ENCODE data around the gene IQCF6.

DNA sequence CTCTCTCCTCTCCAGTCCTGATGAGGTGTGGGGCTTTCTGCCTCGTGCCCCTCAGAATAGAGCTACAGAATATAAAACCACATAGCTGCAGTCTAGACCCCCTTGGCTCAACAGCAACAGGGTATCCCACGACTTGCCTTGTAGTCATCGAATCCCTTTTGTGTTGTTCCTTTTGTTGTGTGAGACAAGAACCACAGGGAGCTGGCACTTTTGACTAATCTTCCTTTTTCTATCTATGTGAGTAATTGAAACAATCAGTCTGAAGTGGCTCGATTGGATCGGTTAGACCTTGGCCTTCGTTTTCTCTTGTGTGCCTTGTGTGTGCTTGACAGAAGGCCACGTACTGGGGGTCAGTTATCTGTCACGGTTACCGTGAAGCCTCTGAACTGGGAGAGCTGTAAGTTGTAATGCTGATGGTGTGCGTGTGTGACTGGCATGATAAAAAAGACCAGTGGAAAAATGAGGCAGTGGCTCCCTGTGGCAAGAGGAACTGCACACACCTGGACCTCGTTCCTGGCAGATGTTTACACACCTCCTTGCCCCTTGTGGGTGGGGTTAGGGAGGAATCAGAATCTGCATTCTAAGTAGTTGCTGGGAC lies 23.2 kb upstream of the IQCF6 start:
- no peak for TF ChIP-seq CREB1 (CRISPR knock-in tag; IDR thresholded peaks at IDR 0.05; ENCODE audit: low read depth)
- TF ChIP-seq EZH2 (IDR thresholded peaks at IDR 0.05; ENCODE audit: low read depth, unreplicated experiment), result no peak
- no peak for TF ChIP-seq EZH2phosphoT487 (IDR thresholded peaks at IDR 0.05; ENCODE audit: unreplicated experiment)
- TF ChIP-seq, protein P1, sequence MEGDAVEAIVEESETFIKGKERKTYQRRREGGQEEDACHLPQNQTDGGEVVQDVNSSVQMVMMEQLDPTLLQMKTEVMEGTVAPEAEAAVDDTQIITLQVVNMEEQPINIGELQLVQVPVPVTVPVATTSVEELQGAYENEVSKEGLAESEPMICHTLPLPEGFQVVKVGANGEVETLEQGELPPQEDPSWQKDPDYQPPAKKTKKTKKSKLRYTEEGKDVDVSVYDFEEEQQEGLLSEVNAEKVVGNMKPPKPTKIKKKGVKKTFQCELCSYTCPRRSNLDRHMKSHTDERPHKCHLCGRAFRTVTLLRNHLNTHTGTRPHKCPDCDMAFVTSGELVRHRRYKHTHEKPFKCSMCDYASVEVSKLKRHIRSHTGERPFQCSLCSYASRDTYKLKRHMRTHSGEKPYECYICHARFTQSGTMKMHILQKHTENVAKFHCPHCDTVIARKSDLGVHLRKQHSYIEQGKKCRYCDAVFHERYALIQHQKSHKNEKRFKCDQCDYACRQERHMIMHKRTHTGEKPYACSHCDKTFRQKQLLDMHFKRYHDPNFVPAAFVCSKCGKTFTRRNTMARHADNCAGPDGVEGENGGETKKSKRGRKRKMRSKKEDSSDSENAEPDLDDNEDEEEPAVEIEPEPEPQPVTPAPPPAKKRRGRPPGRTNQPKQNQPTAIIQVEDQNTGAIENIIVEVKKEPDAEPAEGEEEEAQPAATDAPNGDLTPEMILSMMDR (conservative IDR thresholded peaks at IDR 0.05; ENCODE audit: low read depth in 2 of 2), result no peak
